Measurements from ENCODE around the gene VANGL1. TPM values are rescaled to one million over a fixed set of nuclear protein-coding genes. Genes with fewer than 3 reads are reported as not detected.

Gene VANGL1
- total and polyA plus RNA-seq, 2 of the 8 experiments (the other 6 are each of a cell fraction or from before 2014, with no cell fraction given), result 9.4 to 13.4 TPM

DNA sequence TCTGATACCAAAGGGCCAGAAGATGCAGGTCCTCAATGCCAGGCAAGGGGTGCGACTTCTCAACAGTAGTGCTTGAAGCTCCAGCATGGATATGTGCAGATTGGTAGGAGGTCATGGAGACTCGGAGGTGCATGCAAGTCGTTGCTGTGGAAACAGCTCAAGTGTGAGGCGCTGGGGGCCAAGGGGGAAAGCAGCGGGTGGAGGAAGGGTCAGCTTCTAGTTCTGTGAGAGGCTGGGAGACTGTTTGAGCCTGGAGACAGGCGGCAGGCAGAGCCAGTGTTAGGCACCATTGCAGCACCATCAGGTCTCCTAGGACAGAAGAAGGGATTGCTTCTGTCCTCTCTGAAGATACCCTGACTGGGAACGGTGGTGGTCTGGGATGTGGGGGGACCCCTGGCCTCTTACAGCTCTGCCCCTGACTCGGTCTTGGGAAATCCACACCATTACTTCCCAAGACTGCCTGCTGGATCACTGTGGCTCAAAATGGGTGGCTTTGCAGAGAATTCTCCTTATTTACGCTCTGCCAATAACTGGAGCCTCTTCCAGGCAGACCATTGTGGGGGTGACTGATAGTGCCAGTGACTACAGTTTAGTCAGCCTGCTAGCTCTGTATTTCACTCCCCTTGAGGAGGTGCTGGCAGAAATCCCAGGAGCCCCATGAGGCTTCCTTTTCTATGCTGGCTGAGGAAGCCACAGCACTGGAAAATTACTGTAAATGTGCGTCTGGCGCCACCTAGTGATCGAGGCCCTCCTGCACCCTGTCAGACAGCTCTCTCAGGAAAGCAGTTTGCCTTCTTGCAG, 46.3 kb upstream of the VANGL1 start (continued):
- TF ChIP-seq, protein P1, sequence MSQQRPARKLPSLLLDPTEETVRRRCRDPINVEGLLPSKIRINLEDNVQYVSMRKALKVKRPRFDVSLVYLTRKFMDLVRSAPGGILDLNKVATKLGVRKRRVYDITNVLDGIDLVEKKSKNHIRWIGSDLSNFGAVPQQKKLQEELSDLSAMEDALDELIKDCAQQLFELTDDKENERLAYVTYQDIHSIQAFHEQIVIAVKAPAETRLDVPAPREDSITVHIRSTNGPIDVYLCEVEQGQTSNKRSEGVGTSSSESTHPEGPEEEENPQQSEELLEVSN (IDR thresholded peaks at IDR 0.05), result no peak
- TF ChIP-seq GABPA (IDR thresholded peaks at IDR 0.05; ENCODE audit: borderline replicate concordance, insufficient read depth, low read length) (no peak), MAFK (IDR thresholded peaks at IDR 0.05; ENCODE audit: low read depth, low read length) (no peak), RFX5 (IDR thresholded peaks at IDR 0.05; ENCODE audit: borderline replicate concordance, low read depth, low read length) (no peak), SIN3A (conservative IDR thresholded peaks at IDR 0.05 in 1 of 2, IDR thresholded peaks at IDR 0.05 in 1 of 2; ENCODE audit: low read depth in 1 of 2, low read length in 2 of 2) (no peak), BACH1 (IDR thresholded peaks at IDR 0.05; ENCODE audit: low read length) (no peak), SIX5 (IDR thresholded peaks at IDR 0.05; ENCODE audit: low read depth, low read length) (no peak), JUN (IDR thresholded peaks at IDR 0.05; ENCODE audit: low read depth, low read length) (no peak), SRF (IDR thresholded peaks at IDR 0.05; ENCODE audit: low read depth, low read length) (no peak), EP300 (IDR thresholded peaks at IDR 0.05; ENCODE audit: borderline replicate concordance in 1 of 2, low read depth in 2 of 2, low read length in 2 of 2) (no peak), CTBP2 (IDR thresholded peaks at IDR 0.05; ENCODE audit: borderline replicate concordance, insufficient read depth, insufficient read length, low read length) (no peak), TAF1 (IDR thresholded peaks at IDR 0.05; ENCODE audit: low read depth, low read length) (no peak), SP1 (IDR thresholded peaks at IDR 0.05; ENCODE audit: low read depth, low read length) (peak; percentile 56; the same call in 1 of the 2 replicates)
- TF ChIP-seq, protein P2, sequence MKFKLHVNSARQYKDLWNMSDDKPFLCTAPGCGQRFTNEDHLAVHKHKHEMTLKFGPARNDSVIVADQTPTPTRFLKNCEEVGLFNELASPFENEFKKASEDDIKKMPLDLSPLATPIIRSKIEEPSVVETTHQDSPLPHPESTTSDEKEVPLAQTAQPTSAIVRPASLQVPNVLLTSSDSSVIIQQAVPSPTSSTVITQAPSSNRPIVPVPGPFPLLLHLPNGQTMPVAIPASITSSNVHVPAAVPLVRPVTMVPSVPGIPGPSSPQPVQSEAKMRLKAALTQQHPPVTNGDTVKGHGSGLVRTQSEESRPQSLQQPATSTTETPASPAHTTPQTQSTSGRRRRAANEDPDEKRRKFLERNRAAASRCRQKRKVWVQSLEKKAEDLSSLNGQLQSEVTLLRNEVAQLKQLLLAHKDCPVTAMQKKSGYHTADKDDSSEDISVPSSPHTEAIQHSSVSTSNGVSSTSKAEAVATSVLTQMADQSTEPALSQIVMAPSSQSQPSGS (IDR thresholded peaks at IDR 0.05; ENCODE audit: low read length), result no peak
- TF ChIP-seq, protein P3, sequence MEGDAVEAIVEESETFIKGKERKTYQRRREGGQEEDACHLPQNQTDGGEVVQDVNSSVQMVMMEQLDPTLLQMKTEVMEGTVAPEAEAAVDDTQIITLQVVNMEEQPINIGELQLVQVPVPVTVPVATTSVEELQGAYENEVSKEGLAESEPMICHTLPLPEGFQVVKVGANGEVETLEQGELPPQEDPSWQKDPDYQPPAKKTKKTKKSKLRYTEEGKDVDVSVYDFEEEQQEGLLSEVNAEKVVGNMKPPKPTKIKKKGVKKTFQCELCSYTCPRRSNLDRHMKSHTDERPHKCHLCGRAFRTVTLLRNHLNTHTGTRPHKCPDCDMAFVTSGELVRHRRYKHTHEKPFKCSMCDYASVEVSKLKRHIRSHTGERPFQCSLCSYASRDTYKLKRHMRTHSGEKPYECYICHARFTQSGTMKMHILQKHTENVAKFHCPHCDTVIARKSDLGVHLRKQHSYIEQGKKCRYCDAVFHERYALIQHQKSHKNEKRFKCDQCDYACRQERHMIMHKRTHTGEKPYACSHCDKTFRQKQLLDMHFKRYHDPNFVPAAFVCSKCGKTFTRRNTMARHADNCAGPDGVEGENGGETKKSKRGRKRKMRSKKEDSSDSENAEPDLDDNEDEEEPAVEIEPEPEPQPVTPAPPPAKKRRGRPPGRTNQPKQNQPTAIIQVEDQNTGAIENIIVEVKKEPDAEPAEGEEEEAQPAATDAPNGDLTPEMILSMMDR (IDR thresholded peaks at IDR 0.05; ENCODE audit: control extremely low read depth in 1 of 3, insufficient read depth in 1 of 3, low read depth in 1 of 3, low read length in 3 of 3), result peak; percentile 89 to 97 (median 96)

Data from H1 (cell line).